Measurements from ENCODE around the gene SPAG5.
"Not testable (repeated sequence)": the region's sequence is repeated elsewhere in the genome, so short reads cannot be mapped to it uniquely, and the experiment has no call there.

The SPAG5 gene

GRCh38 chr17:28604031-28604430 is 5.2 kb upstream of the SPAG5 start:
- DNase-seq (ENCODE audit: low read depth, low spot score): not testable (repeated sequence)

- DNase-seq (ENCODE audit: low read depth, low spot score): peak; percentile 52
Measured at GRCh38 chr17:28599311-28600184, 723 bp upstream of the SPAG5 start.

GRCh38 chr17:28598389-28598788 is 436 bp downstream of the SPAG5 start:
- DNase-seq (ENCODE audit: low read depth, low spot score): no peak

GRCh38 chr17:28597606-28598383 is 1.0 kb downstream of the SPAG5 start:
- no peak for DNase-seq (ENCODE audit: low read depth, low spot score)

- DNase-seq (ENCODE audit: low read depth, low spot score): no peak
Measured at GRCh38 chr17:28592260-28592659, 6.6 kb downstream of the SPAG5 start.

GRCh38 chr17:28585851-28586250 is 13.0 kb downstream of the SPAG5 start:
- DNase-seq (ENCODE audit: low read depth, low spot score): no peak

- no peak for DNase-seq (ENCODE audit: low read depth, low spot score)
Measured at GRCh38 chr17:28584434-28584833, 14.4 kb downstream of the SPAG5 start.

GRCh38 chr17:28582513-28582912 is 16.3 kb downstream of the SPAG5 start:
- no peak for DNase-seq (ENCODE audit: low read depth, low spot score)

GRCh38 chr17:28580959-28581358 is 17.9 kb downstream of the SPAG5 start:
- DNase-seq (ENCODE audit: low read depth, low spot score): no peak

- no peak for DNase-seq (ENCODE audit: low read depth, low spot score)
Measured at GRCh38 chr17:28579526-28579925, 19.3 kb downstream of the SPAG5 start.

- no peak for DNase-seq (ENCODE audit: low read depth, low spot score)
Measured at GRCh38 chr17:28578246-28579195, 20.3 kb downstream of the SPAG5 start.

GRCh38 chr17:28577466-28577824 is 21.4 kb downstream of the SPAG5 start:
- no peak for DNase-seq (ENCODE audit: low read depth, low spot score)

- peak; percentile 97 for DNase-seq (ENCODE audit: low read depth, low spot score)
Measured at GRCh38 chr17:28576758-28577465, 21.9 kb downstream of the SPAG5 start, which contains the start of gene ALDOC. ALDOC (minus strand) TSS chr17:28576895; CDS start chr17:28575532, 1,363 bp downstream.

GRCh38 chr17:28576016-28576415 is 22.8 kb downstream of the SPAG5 start:
- DNase-seq (ENCODE audit: low read depth, low spot score): not testable (repeated sequence)

GRCh38 chr17:28575126-28575795 is 23.6 kb downstream of the SPAG5 start:
- DNase-seq (ENCODE audit: low read depth, low spot score): peak; percentile 31

- DNase-seq (ENCODE audit: low read depth, low spot score): no peak
Measured at GRCh38 chr17:28574526-28574925, 24.3 kb downstream of the SPAG5 start.

- no peak for DNase-seq (ENCODE audit: low read depth, low spot score)
Measured at GRCh38 chr17:28573966-28574480, 24.8 kb downstream of the SPAG5 start.

- DNase-seq (ENCODE audit: low read depth, low spot score): no peak
Measured at GRCh38 chr17:28573521-28573920, 25.3 kb downstream of the SPAG5 start.

- DNase-seq (ENCODE audit: low read depth, low spot score): no peak
Measured at GRCh38 chr17:28573040-28573380, 25.8 kb downstream of the SPAG5 start.

Measured in ELF-1 (cell line).